HPDE6-E6E7 (cell line): ENCODE measurements around the gene CHRNG.
"Not testable (repeated sequence)": the region's sequence is repeated elsewhere in the genome, so short reads cannot be mapped to it uniquely, and the experiment has no call there.

ENCODE experiments used
- DNase-seq: peaks from one replicate; pipeline ENCODE4 v3.0.0; 2011; ENCODE audit warnings: missing footprints; ENCODE audit errors: extremely low spot score

Gene CHRNG

GRCh38 chr2:232528746-232529460 lies 10.6 kb upstream of the CHRNG start:
- DNase-seq, result no peak

- no peak for DNase-seq
Observed at GRCh38 chr2:232529806-232530547, 9.5 kb upstream of the CHRNG start.

GRCh38 chr2:232530626-232531260 lies 8.7 kb upstream of the CHRNG start:
- no peak for DNase-seq

- DNase-seq, result no peak
Observed at GRCh38 chr2:232532419-232532818, 7.1 kb upstream of the CHRNG start.

- DNase-seq, result not testable (repeated sequence)
Observed at GRCh38 chr2:232532821-232533220, 6.7 kb upstream of the CHRNG start.

- DNase-seq, result no peak
Observed at GRCh38 chr2:232533944-232534710, 5.4 kb upstream of the CHRNG start.

- no peak for DNase-seq
Observed at GRCh38 chr2:232534940-232535651, 4.4 kb upstream of the CHRNG start.

- no peak for DNase-seq
Observed at GRCh38 chr2:232535761-232536530, 3.5 kb upstream of the CHRNG start.

- no peak for DNase-seq
Observed at GRCh38 chr2:232537079-232537478, 2.4 kb upstream of the CHRNG start.

- no peak for DNase-seq
Observed at GRCh38 chr2:232537499-232537898, 2.0 kb upstream of the CHRNG start.

- DNase-seq, result no peak
Observed at GRCh38 chr2:232538671-232539070, 821 bp upstream of the CHRNG start.

- no peak for DNase-seq
Observed at GRCh38 chr2:232540441-232541041, 1.0 kb downstream of the CHRNG start.

- no peak for DNase-seq
Observed at GRCh38 chr2:232541195-232541960, 1.9 kb downstream of the CHRNG start.

GRCh38 chr2:232541961-232542714 lies 2.6 kb downstream of the CHRNG start:
- no peak for DNase-seq

- DNase-seq, result no peak
Observed at GRCh38 chr2:232542715-232543467, 3.4 kb downstream of the CHRNG start.

GRCh38 chr2:232543491-232543890 lies 4.0 kb downstream of the CHRNG start:
- no peak for DNase-seq

- DNase-seq, result no peak
Observed at GRCh38 chr2:232543928-232544631, 4.6 kb downstream of the CHRNG start.
